DND-41 (cell line): ENCODE results near the gene C1QC.

ENCODE experiments used
- EZH2 ChIP-seq: IDR thresholded peaks from 3 replicates; pipeline ENCODE4 v1.6.1; 2012; ENCODE audit warnings: borderline replicate concordance, low read depth, mild to moderate bottlenecking, moderate library complexity, low read length, inconsistent platforms; ENCODE audit not compliant: severe bottlenecking
- TF ChIP-seq, protein P1 (sequence below): IDR thresholded peaks from 2 replicates; pipeline ENCODE4 v1.5.1; 2012; ENCODE audit warnings: borderline replicate concordance, low read length, moderate library complexity, mild to moderate bottlenecking; ENCODE audit not compliant: poor library complexity, severe bottlenecking; ENCODE audit errors: extremely low read depth

DNA sequence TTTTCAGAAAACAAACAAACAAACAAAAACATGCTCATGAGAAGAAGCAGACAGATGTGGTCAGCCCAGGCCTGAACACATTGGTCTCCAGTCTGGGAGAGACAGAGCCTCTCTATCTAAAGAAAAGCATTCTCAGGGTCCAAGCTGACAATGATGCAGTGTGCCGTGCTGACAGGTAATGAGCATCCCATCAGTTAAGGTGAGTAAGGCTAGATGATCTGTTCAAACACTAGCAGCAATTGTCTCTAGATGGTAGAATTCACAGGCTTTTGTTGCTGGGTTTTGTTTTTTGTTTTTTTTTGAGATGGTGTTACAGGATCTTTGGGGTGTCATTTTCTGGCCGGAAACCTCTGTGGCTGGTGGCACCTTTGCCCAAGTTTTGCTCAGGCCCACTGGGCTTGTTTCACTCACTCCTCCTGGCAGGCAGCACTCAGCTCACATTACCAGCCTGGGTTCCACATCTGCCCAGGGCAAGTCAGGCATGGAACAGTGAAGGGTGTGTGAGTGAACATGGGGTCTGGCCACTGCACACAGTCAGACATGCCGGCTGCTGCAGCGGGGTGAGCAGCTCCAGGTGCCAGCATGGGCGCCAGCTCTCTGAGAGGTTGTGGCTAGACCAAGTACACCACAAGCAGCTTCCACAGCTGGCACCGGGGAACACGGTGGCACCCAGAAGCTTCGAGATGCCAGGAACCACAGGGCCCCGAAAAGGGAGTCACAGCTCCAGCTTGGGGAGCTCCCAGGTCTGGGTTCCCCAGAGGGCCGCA lies 9.6 kb upstream of the C1QC start:
- TF ChIP-seq, protein P1, sequence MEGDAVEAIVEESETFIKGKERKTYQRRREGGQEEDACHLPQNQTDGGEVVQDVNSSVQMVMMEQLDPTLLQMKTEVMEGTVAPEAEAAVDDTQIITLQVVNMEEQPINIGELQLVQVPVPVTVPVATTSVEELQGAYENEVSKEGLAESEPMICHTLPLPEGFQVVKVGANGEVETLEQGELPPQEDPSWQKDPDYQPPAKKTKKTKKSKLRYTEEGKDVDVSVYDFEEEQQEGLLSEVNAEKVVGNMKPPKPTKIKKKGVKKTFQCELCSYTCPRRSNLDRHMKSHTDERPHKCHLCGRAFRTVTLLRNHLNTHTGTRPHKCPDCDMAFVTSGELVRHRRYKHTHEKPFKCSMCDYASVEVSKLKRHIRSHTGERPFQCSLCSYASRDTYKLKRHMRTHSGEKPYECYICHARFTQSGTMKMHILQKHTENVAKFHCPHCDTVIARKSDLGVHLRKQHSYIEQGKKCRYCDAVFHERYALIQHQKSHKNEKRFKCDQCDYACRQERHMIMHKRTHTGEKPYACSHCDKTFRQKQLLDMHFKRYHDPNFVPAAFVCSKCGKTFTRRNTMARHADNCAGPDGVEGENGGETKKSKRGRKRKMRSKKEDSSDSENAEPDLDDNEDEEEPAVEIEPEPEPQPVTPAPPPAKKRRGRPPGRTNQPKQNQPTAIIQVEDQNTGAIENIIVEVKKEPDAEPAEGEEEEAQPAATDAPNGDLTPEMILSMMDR: no peak
- no peak for TF ChIP-seq EZH2
